ENCODE results near the gene PROC.

GRCh38 chr2:127425540-127426490, 7.6 kb downstream of the PROC start:
- TF ChIP-seq, protein P1, sequence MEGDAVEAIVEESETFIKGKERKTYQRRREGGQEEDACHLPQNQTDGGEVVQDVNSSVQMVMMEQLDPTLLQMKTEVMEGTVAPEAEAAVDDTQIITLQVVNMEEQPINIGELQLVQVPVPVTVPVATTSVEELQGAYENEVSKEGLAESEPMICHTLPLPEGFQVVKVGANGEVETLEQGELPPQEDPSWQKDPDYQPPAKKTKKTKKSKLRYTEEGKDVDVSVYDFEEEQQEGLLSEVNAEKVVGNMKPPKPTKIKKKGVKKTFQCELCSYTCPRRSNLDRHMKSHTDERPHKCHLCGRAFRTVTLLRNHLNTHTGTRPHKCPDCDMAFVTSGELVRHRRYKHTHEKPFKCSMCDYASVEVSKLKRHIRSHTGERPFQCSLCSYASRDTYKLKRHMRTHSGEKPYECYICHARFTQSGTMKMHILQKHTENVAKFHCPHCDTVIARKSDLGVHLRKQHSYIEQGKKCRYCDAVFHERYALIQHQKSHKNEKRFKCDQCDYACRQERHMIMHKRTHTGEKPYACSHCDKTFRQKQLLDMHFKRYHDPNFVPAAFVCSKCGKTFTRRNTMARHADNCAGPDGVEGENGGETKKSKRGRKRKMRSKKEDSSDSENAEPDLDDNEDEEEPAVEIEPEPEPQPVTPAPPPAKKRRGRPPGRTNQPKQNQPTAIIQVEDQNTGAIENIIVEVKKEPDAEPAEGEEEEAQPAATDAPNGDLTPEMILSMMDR (IDR thresholded peaks at IDR 0.05): no peak
- TF ChIP-seq POLR2A (IDR thresholded peaks at IDR 0.05): no peak
